K562 (cell line): ENCODE measurements around the gene RING1.

Experiments
- ETS1 ChIP-seq: conservative IDR thresholded peaks from 2 replicates; pipeline ENCODE4 v1.6.1; 2011; ENCODE audit warnings: low read depth, mild to moderate bottlenecking, low read length; ENCODE audit not compliant: control insufficient read depth
- FOXM1 ChIP-seq, 2 experiments: fragments of 450-650 bp in 1 of 2; sonication (generic) in 1 of 2; formaldehyde crosslinking in 1 of 2; IDR thresholded peaks; 2 replicates each; pipeline versions ENCODE4 v1.6.1 to v1.9.0; 2017 to 2022; ENCODE audit warnings: low read depth in 2 of 2, mild to moderate bottlenecking in 2 of 2, missing genetic modification reagents in 1 of 2, moderate library complexity in 1 of 2
- PHB ChIP-seq: fragments of 250-450 bp; sonication (Bioruptor Pico); IDR thresholded peaks from 2 replicates; pipeline ENCODE4 v1.5.0; 2021
- ZNF134 ChIP-seq: fragments of 250-450 bp; sonication (Bioruptor Pico); conservative IDR thresholded peaks from 2 replicates; pipeline ENCODE4 v1.4.0; 2020

GRCh38 chr6:33211136-33211535, 2.8 kb downstream of the RING1 start:
- TF ChIP-seq PHB (CRISPR knock-in tag) (no peak), FOXM1 (IDR thresholded peaks at IDR 0.05; ENCODE audit: low read depth) (no peak), FOXM1 (CRISPR knock-in tag; IDR thresholded peaks at IDR 0.05; ENCODE audit: low read depth) (no peak), ZNF134 (CRISPR knock-in tag) (no peak), ETS1 (no peak)
